ENCODE measurements around the gene MED16.

MED16 gene

GRCh38 chr19:906480-906879, 13.5 kb upstream of the MED16 start:
- H3K4me3 ChIP-seq (ENCODE audit: low read depth, low read length): no peak overlapping the region
- TF ChIP-seq CTCF (IDR thresholded peaks at IDR 0.05; ENCODE audit: control insufficient read depth, extremely low read depth, insufficient read depth): no peak
- DNase-seq (ENCODE audit: low read depth): no peak

- DNase-seq (ENCODE audit: low read depth): no peak
- no peak for TF ChIP-seq CTCF (IDR thresholded peaks at IDR 0.05; ENCODE audit: control insufficient read depth, extremely low read depth, insufficient read depth)
- H3K4me3 ChIP-seq (ENCODE audit: low read depth, low read length): no peak overlapping the region
These were observed 11.6 kb upstream of the MED16 start for GRCh38 chr19:904545-904944.

GRCh38 chr19:903266-903797, 10.3 kb upstream of the MED16 start:
- no peak overlapping the region for H3K4me3 ChIP-seq (ENCODE audit: low read depth, low read length)
- no peak for DNase-seq (ENCODE audit: low read depth)

GRCh38 chr19:902446-903226, 9.6 kb upstream of the MED16 start:
- H3K4me3 ChIP-seq (ENCODE audit: low read depth, low read length): no peak overlapping the region
- no peak for TF ChIP-seq CTCF (IDR thresholded peaks at IDR 0.05; ENCODE audit: control insufficient read depth, extremely low read depth, insufficient read depth)
- DNase-seq (ENCODE audit: low read depth): no peak

More at GRCh38 chr19:903266-903797, 10.3 kb upstream of the MED16 start:
- TF ChIP-seq CTCF (IDR thresholded peaks at IDR 0.05; ENCODE audit: control insufficient read depth, extremely low read depth, insufficient read depth): no peak

- DNase-seq (ENCODE audit: low read depth): no peak
- TF ChIP-seq CTCF (IDR thresholded peaks at IDR 0.05; ENCODE audit: control insufficient read depth, extremely low read depth, insufficient read depth): no peak
- H3K4me3 ChIP-seq (ENCODE audit: low read depth, low read length): no peak overlapping the region
These were observed 9.0 kb upstream of the MED16 start for GRCh38 chr19:902093-902370.

- DNase-seq (ENCODE audit: low read depth): no peak
- no peak overlapping the region for H3K4me3 ChIP-seq (ENCODE audit: low read depth, low read length)
- TF ChIP-seq CTCF (IDR thresholded peaks at IDR 0.05; ENCODE audit: control insufficient read depth, extremely low read depth, insufficient read depth): no peak
These were observed 8.5 kb upstream of the MED16 start for GRCh38 chr19:901216-902092.
